ENCODE measurements around the gene UBAP2L. TPM values are rescaled to one million over a fixed set of nuclear protein-coding genes. Genes with fewer than 3 reads are reported as not detected.
"Not testable (repeated sequence)": the region's sequence is repeated elsewhere in the genome, so short reads cannot be mapped to it uniquely, and the experiment has no call there.

UBAP2L gene
- total and polyA plus RNA-seq, 11 donors: 57.4 to 142 (median 97.6) TPM

DNA sequence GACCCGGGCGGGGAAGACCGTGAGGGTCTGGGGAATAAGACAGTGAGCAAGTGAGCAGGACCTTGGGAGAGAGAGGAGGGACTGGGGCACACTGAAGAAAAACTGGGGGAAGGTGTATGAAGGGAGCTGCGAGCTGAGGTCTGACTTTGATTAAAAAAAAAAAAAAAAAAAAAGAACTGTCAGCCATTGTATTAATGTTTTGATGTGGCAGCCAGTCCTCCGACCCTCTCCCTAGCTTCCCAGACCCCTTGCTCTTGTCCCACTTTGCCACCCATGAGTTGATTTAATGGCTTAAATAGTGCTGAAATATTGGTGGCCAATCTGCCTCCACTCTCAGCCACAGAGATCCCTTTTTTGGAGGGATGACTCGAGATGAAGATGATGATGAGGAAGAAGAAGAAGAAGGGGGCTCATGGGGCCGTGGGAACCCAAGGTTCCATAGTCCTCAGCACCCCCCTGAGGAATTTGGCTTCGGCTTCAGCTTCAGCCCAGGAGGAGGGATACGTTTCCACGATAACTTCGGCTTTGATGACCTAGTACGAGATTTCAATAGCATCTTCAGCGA lies 52.3 kb downstream of the UBAP2L start:
- Histone ChIP-seq H3K27ac (peak overlapping the region in 11 of 12 donors; percentile 73 to 97 (median 89)), H3K4me1 (peaks cover 0 to 22% (median 12%) of the 10 kb centered on the region in 12 donors), H3K4me3 (peak overlapping the region; percentile 45 to 99 (median 82)), H3K9me3 (no peaks in the 10 kb centered on the region), H3K36me3 (peaks cover 0 to 68% (median 64%) of the 10 kb centered on the region in 9 donors), H3K27me3 (no peaks in the 10 kb centered on the region)
- intact Hi-C loops (cut with DNase I): loop anchor here in 8 of 10 donors (1.0 to 10.0 kb wide), 14 partner anchors 41 to 478 kb away; partner anchors contain the start of genes ATP8B2 (in 2 of the 8), RPS27 (in 2 of the 8) and UBAP2L (in 1 of the 8)
- no peak for DNase-seq
- TF ChIP-seq POLR2A (IDR thresholded peaks at IDR 0.05): no peak
- TF ChIP-seq, protein P1, sequence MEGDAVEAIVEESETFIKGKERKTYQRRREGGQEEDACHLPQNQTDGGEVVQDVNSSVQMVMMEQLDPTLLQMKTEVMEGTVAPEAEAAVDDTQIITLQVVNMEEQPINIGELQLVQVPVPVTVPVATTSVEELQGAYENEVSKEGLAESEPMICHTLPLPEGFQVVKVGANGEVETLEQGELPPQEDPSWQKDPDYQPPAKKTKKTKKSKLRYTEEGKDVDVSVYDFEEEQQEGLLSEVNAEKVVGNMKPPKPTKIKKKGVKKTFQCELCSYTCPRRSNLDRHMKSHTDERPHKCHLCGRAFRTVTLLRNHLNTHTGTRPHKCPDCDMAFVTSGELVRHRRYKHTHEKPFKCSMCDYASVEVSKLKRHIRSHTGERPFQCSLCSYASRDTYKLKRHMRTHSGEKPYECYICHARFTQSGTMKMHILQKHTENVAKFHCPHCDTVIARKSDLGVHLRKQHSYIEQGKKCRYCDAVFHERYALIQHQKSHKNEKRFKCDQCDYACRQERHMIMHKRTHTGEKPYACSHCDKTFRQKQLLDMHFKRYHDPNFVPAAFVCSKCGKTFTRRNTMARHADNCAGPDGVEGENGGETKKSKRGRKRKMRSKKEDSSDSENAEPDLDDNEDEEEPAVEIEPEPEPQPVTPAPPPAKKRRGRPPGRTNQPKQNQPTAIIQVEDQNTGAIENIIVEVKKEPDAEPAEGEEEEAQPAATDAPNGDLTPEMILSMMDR (IDR thresholded peaks at IDR 0.05): no peak
- WGBS, 4 donors: 41 to 53% (median 46%) methylated on average over 13 of the region's 13 CpGs
- peak in 1 of 4 donors; percentile 10 for ATAC-seq

DNA sequence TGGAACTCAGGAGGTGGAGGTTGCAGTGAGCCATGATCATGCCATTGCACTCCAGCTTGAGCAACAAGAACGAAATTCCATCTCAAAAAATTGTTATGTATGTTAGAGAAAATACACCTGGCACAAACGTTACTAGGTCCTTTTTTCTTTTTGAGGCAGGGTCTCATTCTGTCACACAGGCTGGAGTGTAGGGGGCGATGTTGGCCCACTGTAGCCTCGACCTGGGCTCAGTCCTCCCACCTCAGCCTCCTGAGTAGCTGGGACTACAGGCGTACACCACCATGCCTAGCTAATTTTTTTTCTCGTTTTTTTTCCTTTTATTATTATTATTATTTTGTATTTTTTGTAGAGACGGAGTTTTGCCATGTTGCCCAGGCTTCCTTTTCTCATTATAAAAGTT lies 56.0 kb downstream of the UBAP2L start:
- Histone ChIP-seq H3K9me3 (no peaks in the 10 kb centered on the region), H3K4me3 (no peak overlapping the region), H3K27me3 (no peaks in the 10 kb centered on the region), H3K27ac (no peak overlapping the region), H3K36me3 (peaks cover 0 to 38% (median 33%) of the 10 kb centered on the region in 9 donors), H3K4me1 (peaks cover 0 to 16% (median 10%) of the 10 kb centered on the region in 12 donors)
- no peak for DNase-seq
- no peak for ATAC-seq
- intact Hi-C loops (cut with DNase I): loop anchor here in 3 of 10 donors (10.0 kb wide), 3 partner anchors 58 to 482 kb away; partner anchors contain the start of gene RPS27 (in 1 of the 3)
- WGBS, 4 donors: 85 to 89% (median 87%) methylated on average over 7 of the region's 7 CpGs
- TF ChIP-seq POLR2A (IDR thresholded peaks at IDR 0.05): no peak
- TF ChIP-seq, protein P1 (IDR thresholded peaks at IDR 0.05): peak in 7 of 12 donors; percentile 8 to 26 (median 11)

DNA sequence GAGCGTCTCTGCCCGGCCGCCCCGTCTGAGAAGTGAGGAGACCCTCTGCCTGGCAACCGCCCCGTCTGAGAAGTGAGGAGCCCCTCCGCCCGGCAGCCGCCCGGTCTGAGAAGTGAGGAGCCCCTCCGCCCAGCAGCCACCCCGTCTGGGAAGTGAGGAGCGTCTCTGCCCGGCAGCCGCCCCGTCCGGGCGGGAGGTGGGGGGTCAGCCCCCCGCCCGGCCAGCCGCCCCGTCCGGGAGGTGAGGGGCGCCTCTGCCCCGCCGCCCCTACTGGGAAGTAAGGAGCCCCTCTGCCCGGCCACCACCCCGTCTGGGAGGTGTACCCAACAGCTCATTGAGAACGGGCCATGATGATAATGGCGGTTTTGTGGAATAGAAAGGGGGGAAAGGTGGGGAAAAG lies 66.8 kb downstream of the UBAP2L start:
- H3K27me3 ChIP-seq; ATAC-seq; intact Hi-C loops (cut with DNase I); H3K4me3 ChIP-seq; H3K36me3 ChIP-seq; DNase-seq; H3K9me3 ChIP-seq; H3K4me1 ChIP-seq; H3K27ac ChIP-seq: not testable (repeated sequence)
- WGBS, 4 donors: 89 to 100% (median 93%) methylated on average over 3 to 26 of the region's 30 CpGs

DNA sequence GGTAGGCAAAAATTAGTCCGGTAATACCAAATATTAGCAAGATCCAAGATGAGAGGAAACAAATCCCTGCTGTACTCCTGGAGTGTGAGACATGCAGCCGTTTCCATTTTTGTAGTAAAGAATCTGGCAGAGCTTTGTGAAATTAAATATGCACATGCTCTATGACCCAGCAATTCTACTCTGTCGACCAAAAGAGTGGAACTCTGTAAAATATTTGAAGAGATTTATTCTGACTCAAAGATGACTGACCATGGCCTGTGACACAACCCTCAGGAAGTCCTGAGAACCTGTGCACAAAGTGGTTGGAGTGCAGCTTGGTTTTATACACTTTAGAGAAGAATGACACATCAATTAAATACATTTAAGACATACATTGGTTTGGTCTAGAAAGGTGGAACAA lies 67.9 kb downstream of the UBAP2L start:
- no peak overlapping the region for H3K27ac ChIP-seq
- DNase-seq (no peak), ATAC-seq (no peak)
- H3K4me1 ChIP-seq: no peaks in the 10 kb centered on the region
- H3K4me3 ChIP-seq: no peak overlapping the region
- intact Hi-C loops (cut with DNase I): no loop called here
- H3K36me3 ChIP-seq: no peaks in the 10 kb centered on the region
- WGBS, 4 donors: 70 to 77% (median 73%) methylated on average over 3 of the region's 3 CpGs
- H3K9me3 ChIP-seq: peaks cover 0 to 1% (median 0%) of the 10 kb centered on the region in 12 donors
- TF ChIP-seq, protein P1 (IDR thresholded peaks at IDR 0.05): no peak
- TF ChIP-seq POLR2A (IDR thresholded peaks at IDR 0.05): no peak
- H3K27me3 ChIP-seq: peaks cover 0 to 4% (median 0%) of the 10 kb centered on the region in 9 donors

All from heart left ventricle (tissue), 16 donors.